Measurements from ENCODE around the gene PLA2G2A. TPM values are rescaled to one million over a fixed set of nuclear protein-coding genes. Genes with fewer than 3 reads are reported as not detected.
A peak's percentile ranks its signal among the peaks of the same experiment; 100 is the strongest.

Gene PLA2G2A
- total and polyA plus RNA-seq, 2 donors (not counting 1 experiment from before 2014, with no cell fraction given) = not detected

DNA sequence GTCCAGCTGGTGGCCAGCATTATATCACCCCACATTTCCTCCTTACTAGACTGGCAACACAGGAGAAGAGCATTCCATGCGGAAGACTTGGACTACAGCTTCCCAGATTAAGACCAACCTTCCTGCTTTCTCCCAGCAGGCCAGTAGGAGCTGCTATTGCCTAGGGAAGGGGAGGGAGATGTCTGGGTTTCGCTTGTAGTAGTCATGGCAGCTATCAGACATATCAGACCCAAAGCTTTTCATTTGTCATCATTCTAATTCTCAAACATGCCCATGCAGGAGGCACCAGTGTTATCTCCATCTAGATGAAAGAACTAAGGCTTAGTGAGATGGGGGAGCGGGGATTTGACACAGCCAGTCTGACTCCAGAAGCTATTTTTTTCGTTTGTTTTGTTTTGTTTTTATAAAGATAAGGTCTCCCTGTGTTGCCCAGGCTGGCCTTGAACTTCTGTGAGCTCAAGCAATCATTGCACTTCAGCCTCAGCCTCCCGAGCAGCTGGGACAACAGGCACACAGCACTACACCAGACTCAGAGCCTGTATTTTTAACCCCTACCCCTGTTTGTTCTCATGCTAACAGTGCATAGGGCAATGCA lies 4.5 kb downstream of the PLA2G2A start:
- DNase-seq = peak; percentile 59
- 65% methylated on average over 2 of the region's 5 CpGs for WGBS (ENCODE audit: insufficient coverage)
- Histone ChIP-seq H2AFZ (ENCODE audit: insufficient read depth, low read depth, low read length, poor library complexity, severe bottlenecking) (no peak overlapping the region), H3K79me2 (ENCODE audit: control insufficient read depth, insufficient read depth, low read length) (no peaks in the 10 kb centered on the region), H3K36me3 (replicated peaks in 1 of 2; ENCODE audit: control extremely low read depth in 1 of 2, control insufficient read depth in 1 of 2, extremely low read depth in 1 of 2, insufficient read depth in 2 of 2, low read length in 1 of 2) (no peaks in the 10 kb centered on the region), H3K9me3 (ENCODE audit: control extremely low read depth in 1 of 3, control insufficient read depth in 2 of 3, insufficient read depth in 1 of 3, low read length in 2 of 3) (no peaks in the 10 kb centered on the region), H3K27ac (ENCODE audit: low read length in 2 of 2) (no peak overlapping the region), H3K4me2 (replicated peaks; ENCODE audit: low read depth, low read length, poor library complexity, severe bottlenecking) (no peak overlapping the region), H3K27me3 (replicated peaks in 1 of 4; ENCODE audit: control extremely low read depth in 1 of 4, control insufficient read depth in 3 of 4, insufficient read depth in 4 of 4, low read length in 3 of 4) (peaks cover 0 to 2% (median 0%) of the 10 kb centered on the region in 4 experiments), H3K9ac (ENCODE audit: low read length) (no peak overlapping the region), H4K20me1 (ENCODE audit: control insufficient read depth, insufficient read depth, low read length, poor library complexity, severe bottlenecking) (no peaks in the 10 kb centered on the region), H3K4me1 (ENCODE audit: control insufficient read depth in 2 of 2, insufficient read depth in 2 of 2, low read length in 2 of 2) (no peaks in the 10 kb centered on the region), H3K4me3 (ENCODE audit: control extremely low read depth in 1 of 5, extremely low read depth in 1 of 5, insufficient read depth in 1 of 5, low read depth in 2 of 5, low read length in 4 of 5) (no peak overlapping the region)
- no peak for TF ChIP-seq EZH2 (IDR thresholded peaks at IDR 0.05; ENCODE audit: borderline replicate concordance, insufficient read depth, low read depth, low read length, poor library complexity, severe bottlenecking)
- TF ChIP-seq, protein P1, sequence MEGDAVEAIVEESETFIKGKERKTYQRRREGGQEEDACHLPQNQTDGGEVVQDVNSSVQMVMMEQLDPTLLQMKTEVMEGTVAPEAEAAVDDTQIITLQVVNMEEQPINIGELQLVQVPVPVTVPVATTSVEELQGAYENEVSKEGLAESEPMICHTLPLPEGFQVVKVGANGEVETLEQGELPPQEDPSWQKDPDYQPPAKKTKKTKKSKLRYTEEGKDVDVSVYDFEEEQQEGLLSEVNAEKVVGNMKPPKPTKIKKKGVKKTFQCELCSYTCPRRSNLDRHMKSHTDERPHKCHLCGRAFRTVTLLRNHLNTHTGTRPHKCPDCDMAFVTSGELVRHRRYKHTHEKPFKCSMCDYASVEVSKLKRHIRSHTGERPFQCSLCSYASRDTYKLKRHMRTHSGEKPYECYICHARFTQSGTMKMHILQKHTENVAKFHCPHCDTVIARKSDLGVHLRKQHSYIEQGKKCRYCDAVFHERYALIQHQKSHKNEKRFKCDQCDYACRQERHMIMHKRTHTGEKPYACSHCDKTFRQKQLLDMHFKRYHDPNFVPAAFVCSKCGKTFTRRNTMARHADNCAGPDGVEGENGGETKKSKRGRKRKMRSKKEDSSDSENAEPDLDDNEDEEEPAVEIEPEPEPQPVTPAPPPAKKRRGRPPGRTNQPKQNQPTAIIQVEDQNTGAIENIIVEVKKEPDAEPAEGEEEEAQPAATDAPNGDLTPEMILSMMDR (IDR thresholded peaks at IDR 0.05) = peak; percentile 48
- peaks cover 26% of the 10 kb centered on the region for H3K27me3 Mint-ChIP-seq
- ChIA-PET POLR2A (no interaction called here), CTCF (interaction anchor here (0.7 to 5.2 kb wide), 17 partner anchors 20 to 520 kb away, joined by 3 to 58 read pairs (median 4); no protein-coding TSS in a partner anchor)
- intact Hi-C loops (cut with micrococcal nuclease) = loop anchor here (2.0 kb wide), 1 partner anchor 220 kb away; no protein-coding TSS in a partner anchor
- no peak overlapping the region for H3K27ac Mint-ChIP-seq
- peaks cover 2% of the 10 kb centered on the region for H3K4me1 Mint-ChIP-seq
- H3K4me3 Mint-ChIP-seq = no peak overlapping the region
- H3K9me3 Mint-ChIP-seq (ENCODE audit: insufficient read depth) = no peaks in the 10 kb centered on the region
- ATAC-seq (ENCODE audit: low read depth) = peak; percentile 39

GRCh38 chr1:19973616-19974015 lies 5.8 kb downstream of the PLA2G2A start:
- H3K4me1 Mint-ChIP-seq = peaks cover 2% of the 10 kb centered on the region
- no peaks in the 10 kb centered on the region for H3K79me2 ChIP-seq (ENCODE audit: control insufficient read depth, insufficient read depth, low read length)
- intact Hi-C loops (cut with micrococcal nuclease) = loop anchor here (2.0 kb wide), 1 partner anchor 221 kb away; no protein-coding TSS in a partner anchor
- no peaks in the 10 kb centered on the region for H4K20me1 ChIP-seq (ENCODE audit: control insufficient read depth, insufficient read depth, low read length, poor library complexity, severe bottlenecking)
- peaks cover 22% of the 10 kb centered on the region for H3K27me3 Mint-ChIP-seq
- no peak overlapping the region for H3K27ac Mint-ChIP-seq
- no peak overlapping the region for H3K4me2 ChIP-seq (replicated peaks; ENCODE audit: low read depth, low read length, poor library complexity, severe bottlenecking)
- CTCF ChIA-PET = interaction anchor here (1.9 to 5.2 kb wide), 4 partner anchors 128 to 181 kb away, joined by 6 to 58 read pairs (median 10); no protein-coding TSS in a partner anchor
- POLR2A ChIA-PET = no interaction called here
- H3K36me3 ChIP-seq (replicated peaks in 1 of 2; ENCODE audit: control extremely low read depth in 1 of 2, control insufficient read depth in 1 of 2, extremely low read depth in 1 of 2, insufficient read depth in 2 of 2, low read length in 1 of 2) = no peaks in the 10 kb centered on the region
- H3K27ac ChIP-seq (ENCODE audit: low read length in 2 of 2) = no peak overlapping the region
- H3K9me3 Mint-ChIP-seq (ENCODE audit: insufficient read depth) = no peaks in the 10 kb centered on the region
- no CpG with 5 or more reads among the region's 3 CpGs for WGBS (ENCODE audit: insufficient coverage)
- no peak overlapping the region for H3K4me3 Mint-ChIP-seq
- H2AFZ ChIP-seq (ENCODE audit: insufficient read depth, low read depth, low read length, poor library complexity, severe bottlenecking) = no peak overlapping the region
- H3K9me3 ChIP-seq (ENCODE audit: control extremely low read depth in 1 of 3, control insufficient read depth in 2 of 3, insufficient read depth in 1 of 3, low read length in 2 of 3) = no peaks in the 10 kb centered on the region
- DNase-seq = no peak
- H3K27me3 ChIP-seq (replicated peaks in 1 of 4; ENCODE audit: control extremely low read depth in 1 of 4, control insufficient read depth in 3 of 4, insufficient read depth in 4 of 4, low read length in 3 of 4) = peaks cover 0 to 2% (median 0%) of the 10 kb centered on the region in 4 experiments
- H3K4me1 ChIP-seq (ENCODE audit: control insufficient read depth in 2 of 2, insufficient read depth in 2 of 2, low read length in 2 of 2) = no peaks in the 10 kb centered on the region
- ATAC-seq (ENCODE audit: low read depth) = no peak
- TF ChIP-seq, protein P1 (IDR thresholded peaks at IDR 0.05) = no peak
- TF ChIP-seq EZH2 (IDR thresholded peaks at IDR 0.05; ENCODE audit: borderline replicate concordance, insufficient read depth, low read depth, low read length, poor library complexity, severe bottlenecking) = no peak
- no peak overlapping the region for H3K9ac ChIP-seq (ENCODE audit: low read length)
- no peak overlapping the region for H3K4me3 ChIP-seq (ENCODE audit: control extremely low read depth in 1 of 5, extremely low read depth in 1 of 5, insufficient read depth in 1 of 5, low read depth in 2 of 5, low read length in 4 of 5)

All from B cell (primary cell).